GM12878 (cell line): ENCODE measurements around the gene MATN3. TPM values are rescaled to one million over a fixed set of nuclear protein-coding genes. Genes with fewer than 3 reads are reported as not detected.

Source experiments
- ATAC-seq: fragments of 200-7000 bp; cut with Tn5 transposase; 3 replicates; pipeline ENCODE4 v1.9.1; 2020; ENCODE audit warnings: mild to moderate bottlenecking, moderate library complexity
- BruUV-seq: library from RNA; stranded (reverse); fragments of 400-500 nt; replicated peaks from 2 replicates; lab custom pipeline; 2021; lab: Mats Ljungman, UMichigan
- CTCF ChIA-PET: fragments of 300-600 bp; sonication (Branson Sonifier 250); formaldehyde crosslinking; extraction: SDS; loops from one replicate; lab custom pipeline; 2021; ENCODE audit warnings: inconsistent platforms; lab: Yijun Ruan, JAX
- POLR2A ChIA-PET: fragments of 350-600 bp; formaldehyde crosslinking; extraction: SDS; loops from one replicate; lab custom pipeline; 2021; ENCODE audit warnings: inconsistent platforms; lab: Charles Lee
- RAD21 ChIA-PET: fragments of 300-600 bp; sonication (Branson Sonifier 250); formaldehyde crosslinking; loops from one replicate; lab custom pipeline; 2023; ENCODE audit warnings: antibody characterized with exemption; ENCODE audit not compliant: unreplicated experiment; lab: Charles Lee
- SMC1A ChIA-PET: fragments of 300-600 bp; sonication (Branson Sonifier 250); formaldehyde crosslinking; loops from one replicate; lab custom pipeline; 2023; ENCODE audit not compliant: unreplicated experiment, uncharacterized antibody; lab: Charles Lee
- DNase-seq: peaks from one replicate; pipeline ENCODE4 v3.0.0-alpha.2; 2011; ENCODE audit warnings: low read depth, low spot score
- FAIRE-seq: peaks from 3 replicates; lab custom pipeline; 2011; peaks lifted over from hg19 to GRCh38; lab: Jason Lieb, UNC
- H2AFZ ChIP-seq: 2 replicates; pipeline ENCODE4 v1.6.0; 2011; ENCODE audit warnings: low read depth, low read length, control low read depth; ENCODE audit not compliant: control insufficient read depth
- H3K27ac ChIP-seq: 2 replicates; pipeline ENCODE4 v1.5.1; 2011; ENCODE audit warnings: control low read depth; ENCODE audit not compliant: control insufficient read depth, insufficient read depth
- H3K27me3 ChIP-seq, 2 experiments: replicated peaks in 1 of 2; 2 replicates each; pipeline versions ENCODE4 v1.6.0 to v1.6.1; 2011; ENCODE audit warnings: low read length in 1 of 2; ENCODE audit not compliant: control insufficient read depth in 2 of 2, insufficient read depth in 2 of 2
- H3K36me3 ChIP-seq, 2 experiments: 2 replicates each; pipeline ENCODE4 v1.5.1; 2011; ENCODE audit warnings: low read length in 1 of 2; ENCODE audit not compliant: control insufficient read depth in 2 of 2, insufficient read depth in 2 of 2
- H3K4me1 ChIP-seq: 2 replicates; pipeline ENCODE4 v1.6.1; 2011; ENCODE audit warnings: mild to moderate bottlenecking, low read length, moderate library complexity, mixed read lengths; ENCODE audit not compliant: control insufficient read depth, insufficient read depth
- H3K4me2 ChIP-seq: 2 replicates; pipeline ENCODE4 v1.6.0; 2011; ENCODE audit warnings: control low read depth; ENCODE audit not compliant: control insufficient read depth, insufficient read depth
- H3K4me3 ChIP-seq: fragments of 200-600 bp; sonication (generic); 2 replicates; pipeline ENCODE4 v1.5.1; 2016
- H3K79me2 ChIP-seq: 2 replicates; pipeline ENCODE4 v1.6.0; 2011; ENCODE audit warnings: low read length; ENCODE audit not compliant: control insufficient read depth, insufficient read depth
- H3K9ac ChIP-seq: 2 replicates; pipeline ENCODE4 v1.8.0; 2011; ENCODE audit warnings: low read length, control low read depth, mixed read lengths; ENCODE audit not compliant: control insufficient read depth, insufficient read depth
- H3K9me3 ChIP-seq: replicated peaks from 3 replicates; pipeline ENCODE4 v1.5.1; 2011; ENCODE audit warnings: mild to moderate bottlenecking, low read length; ENCODE audit not compliant: control insufficient read depth, insufficient read depth
- H4K20me1 ChIP-seq: 2 replicates; pipeline ENCODE4 v1.6.0; 2011; ENCODE audit not compliant: control insufficient read depth, insufficient read depth
- BMI1 ChIP-seq: fragments of 450-650 bp; IDR thresholded peaks from 2 replicates; pipeline ENCODE4 v1.6.1; 2016; ENCODE audit warnings: mild to moderate bottlenecking, moderate library complexity, borderline replicate concordance
- FOXM1 ChIP-seq: IDR thresholded peaks from 2 replicates; pipeline ENCODE4 v1.6.1; 2012; ENCODE audit warnings: low read depth, mild to moderate bottlenecking, inconsistent platforms, low read length, moderate library complexity
- HDAC2 ChIP-seq: fragments of 200-600 bp; sonication (generic); IDR thresholded peaks from 2 replicates; pipeline ENCODE4 v1.6.1; 2017
- HDAC6 ChIP-seq: fragments of 200-600 bp; sonication (generic); IDR thresholded peaks from one replicate; pipeline ENCODE4 v1.8.0; 2017; ENCODE audit warnings: antibody characterized with exemption; ENCODE audit not compliant: unreplicated experiment
- IKZF2 ChIP-seq, 2 experiments: fragments of 450-650 bp; IDR thresholded peaks; 2 replicates each; pipeline ENCODE4 v1.6.1; 2017; ENCODE audit warnings: mild to moderate bottlenecking in 2 of 2, moderate library complexity in 2 of 2
- NFYA ChIP-seq: IDR thresholded peaks from 2 replicates; pipeline ENCODE4 v1.6.1; 2011; ENCODE audit warnings: low read depth, mild to moderate bottlenecking, low read length, improper control_type of control experiment, borderline replicate concordance
- NR2C2 ChIP-seq: IDR thresholded peaks from 2 replicates; pipeline ENCODE4 v1.6.1; 2011; ENCODE audit warnings: borderline replicate concordance, low read depth; ENCODE audit not compliant: control insufficient read depth, insufficient read length
- POLR2AphosphoS2 ChIP-seq: IDR thresholded peaks from 2 replicates; pipeline ENCODE4 v1.6.1; 2011; ENCODE audit warnings: low read depth, mild to moderate bottlenecking, low read length, improper control_type of control experiment, moderate library complexity
- SMAD5 ChIP-seq: IDR thresholded peaks from 2 replicates; pipeline ENCODE4 v1.6.1; 2016; ENCODE audit warnings: antibody characterized with exemption, low read depth
- SUPT20H ChIP-seq: IDR thresholded peaks from 2 replicates; pipeline ENCODE4 v1.6.1; 2011; ENCODE audit warnings: low read depth, mild to moderate bottlenecking, low read length, moderate library complexity, borderline replicate concordance; ENCODE audit not compliant: control insufficient read depth
- TAF1 ChIP-seq: IDR thresholded peaks from 2 replicates; pipeline ENCODE4 v1.6.1; 2011; ENCODE audit warnings: mild to moderate bottlenecking, low read depth, low read length, borderline replicate concordance
- YY1 ChIP-seq: IDR thresholded peaks from 2 replicates; pipeline ENCODE4 v1.6.1; 2011; ENCODE audit warnings: low read depth, mild to moderate bottlenecking, low read length
- ZNF622 ChIP-seq: fragments of 450-650 bp; IDR thresholded peaks from 2 replicates; pipeline ENCODE4 v1.6.1; 2017; ENCODE audit warnings: mild to moderate bottlenecking, inconsistent platforms
- WGBS: methylation state at CpG from one replicate; pipeline ENCODE4 v1.1.6; 2016; ENCODE audit warnings: low lambda C conversion rate; ENCODE audit not compliant: insufficient replicate concordance, insufficient coverage; ENCODE audit errors: missing lambda C conversion rate; 5-methylcytosine and 5-hydroxymethylcytosine counted together
- in situ Hi-C: fragments of 300-500 bp; cut with MboI; formaldehyde crosslinking; loops from 9 replicates; pipeline ENCODE4 v1.14.3; 2018; ENCODE audit warnings: mixed read lengths
- intact Hi-C: fragments of 100-400 bp; cut with micrococcal nuclease; formaldehyde crosslinking; loops from one replicate; pipeline ENCODE4 v1.14.2; 2022; ENCODE audit not compliant: unreplicated experiment
- polyA plus RNA-seq, 11 experiments: library from polyadenylated mRNA; depleted of rRNA in 4 of 11; unstranded in 6 of 11; stranded (reverse) in 5 of 11; fragments of >200 nt; fragmentation: Nextera tagmentation in 4 of 11; fragmentation: Illumina TruSeq in 1 of 11; extraction: Ambion mirVana in 4 of 11; extraction: Trizol in 1 of 11; gene quantifications; 1 replicate in 1 of 11; 2 replicates in 10 of 11; pipeline versions ENCODE4 v1.2.1 to v1.2.3, GENCODE V29; 2011 to 2016; ENCODE audit warnings: inconsistent platforms in 2 of 11, missing spikeins in 2 of 11, low read depth in 1 of 11
- total RNA-seq, 4 experiments: library from RNA; depleted of rRNA in 3 of 4; stranded (reverse); fragments of >200 nt in 3 of 4; fragmentation: Illumina TruSeq in 1 of 4; extraction: Trizol in 1 of 4; gene quantifications; 2 replicates each; pipeline versions ENCODE4 v1.2.1 to v1.2.3, GENCODE V29; 2013 to 2021
- TF ChIP-seq, protein P1 (sequence below): fragments of 450-650 bp; IDR thresholded peaks from 2 replicates; pipeline ENCODE4 v1.6.1; 2018; ENCODE audit warnings: mild to moderate bottlenecking, low read depth, moderate library complexity; ENCODE audit not compliant: partially characterized antibody

MATN3 gene
- total and polyA plus RNA-seq, 10 of the 15 experiments (the other 5 are each of a cell fraction or from before 2014, with no cell fraction given) = 0.09 TPM; not detected in 9

DNA sequence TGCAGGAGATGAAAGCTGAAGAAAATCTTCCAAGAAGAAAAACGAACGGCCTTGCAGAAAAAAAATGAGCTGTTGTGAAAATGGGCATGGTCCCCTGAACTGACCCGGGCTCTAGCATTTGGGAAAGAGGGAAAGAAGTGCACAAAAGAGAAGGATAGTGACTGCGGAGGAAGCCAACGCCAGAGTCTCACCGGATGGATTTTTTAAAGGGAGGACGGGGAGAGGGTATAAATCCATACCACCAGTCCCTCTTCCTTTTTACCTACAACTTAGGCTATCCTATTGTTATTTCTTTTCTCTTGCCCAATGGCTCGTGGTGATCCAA, 23.2 kb downstream of the MATN3 start (continued):
- TF ChIP-seq, protein P1, sequence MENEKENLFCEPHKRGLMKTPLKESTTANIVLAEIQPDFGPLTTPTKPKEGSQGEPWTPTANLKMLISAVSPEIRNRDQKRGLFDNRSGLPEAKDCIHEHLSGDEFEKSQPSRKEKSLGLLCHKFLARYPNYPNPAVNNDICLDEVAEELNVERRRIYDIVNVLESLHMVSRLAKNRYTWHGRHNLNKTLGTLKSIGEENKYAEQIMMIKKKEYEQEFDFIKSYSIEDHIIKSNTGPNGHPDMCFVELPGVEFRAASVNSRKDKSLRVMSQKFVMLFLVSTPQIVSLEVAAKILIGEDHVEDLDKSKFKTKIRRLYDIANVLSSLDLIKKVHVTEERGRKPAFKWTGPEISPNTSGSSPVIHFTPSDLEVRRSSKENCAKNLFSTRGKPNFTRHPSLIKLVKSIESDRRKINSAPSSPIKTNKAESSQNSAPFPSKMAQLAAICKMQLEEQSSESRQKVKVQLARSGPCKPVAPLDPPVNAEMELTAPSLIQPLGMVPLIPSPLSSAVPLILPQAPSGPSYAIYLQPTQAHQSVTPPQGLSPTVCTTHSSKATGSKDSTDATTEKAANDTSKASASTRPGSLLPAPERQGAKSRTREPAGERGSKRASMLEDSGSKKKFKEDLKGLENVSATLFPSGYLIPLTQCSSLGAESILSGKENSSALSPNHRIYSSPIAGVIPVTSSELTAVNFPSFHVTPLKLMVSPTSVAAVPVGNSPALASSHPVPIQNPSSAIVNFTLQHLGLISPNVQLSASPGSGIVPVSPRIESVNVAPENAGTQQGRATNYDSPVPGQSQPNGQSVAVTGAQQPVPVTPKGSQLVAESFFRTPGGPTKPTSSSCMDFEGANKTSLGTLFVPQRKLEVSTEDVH = no peak
- TF ChIP-seq SMAD5 (no peak), BMI1 (no peak), NFYA (no peak), YY1 (no peak), SUPT20H (no peak), IKZF2 (IDR thresholded peaks at IDR 0.05) (no peak), NR2C2 (no peak), HDAC2 (no peak)

DNA sequence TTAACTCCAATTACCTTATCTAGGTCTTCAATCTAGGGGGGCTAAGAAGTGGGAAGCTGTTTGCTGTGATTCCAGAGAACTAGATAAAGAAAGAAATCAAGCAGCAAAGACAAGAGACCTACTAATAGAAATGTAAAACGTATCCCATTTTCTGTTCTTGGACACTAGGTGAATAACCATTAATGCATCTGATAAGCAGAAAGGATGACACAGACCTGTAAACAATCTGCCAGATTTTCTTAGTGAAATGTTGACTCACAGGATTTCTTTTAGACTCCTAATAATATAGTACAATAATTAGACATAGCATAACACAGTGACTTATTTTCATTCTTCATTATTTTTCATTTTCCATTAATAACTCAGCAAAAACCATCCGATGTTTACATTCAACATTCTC, 23.9 kb downstream of the MATN3 start:
- ChIA-PET POLR2A (interaction anchor here (1.0 to 1.2 kb wide), 2 partner anchors 56 to 89 kb away, joined by 3 read pairs; no protein-coding TSS in a partner anchor), RAD21 (interaction anchor here (0.8 to 2.0 kb wide), 7 partner anchors 20 to 338 kb away, joined by 3 to 5 read pairs (median 3); partner anchors contain the start of gene LAPTM4A), SMC1A (interaction anchor here (0.6 to 2.8 kb wide), 9 partner anchors 9 to 95 kb away, joined by 3 to 19 read pairs (median 6); partner anchors contain the start of genes LAPTM4A and MATN3), CTCF (interaction anchor here (1.0 to 3.2 kb wide), 11 partner anchors 18 to 349 kb away, joined by 3 to 14 read pairs (median 3); partner anchors contain the start of genes MATN3 and SDC1)
- H3K4me3 ChIP-seq = peak overlapping the region; percentile 95; the same call in 1 of the 2 replicates
- no peak overlapping the region for H2AFZ ChIP-seq
- H3K79me2 ChIP-seq = no peaks in the 10 kb centered on the region
- H3K27me3 ChIP-seq = no peaks in the 10 kb centered on the region
- intact Hi-C loops = loop anchor here (2.0 kb wide), 1 partner anchor 88 kb away; the partner anchor contains the start of gene TTC32
- H3K4me1 ChIP-seq = peaks cover 6% of the 10 kb centered on the region; the same call in 1 of the 2 replicates
- H4K20me1 ChIP-seq = no peaks in the 10 kb centered on the region
- H3K4me2 ChIP-seq = peak overlapping the region; percentile 93
- H3K9ac ChIP-seq = no peak overlapping the region
- in situ Hi-C loops = no loop called here
- H3K9me3 ChIP-seq = no peaks in the 10 kb centered on the region
- WGBS = 76% methylated on average over 2 of the region's 2 CpGs
- DNase-seq (no peak), FAIRE-seq (no peak), ATAC-seq (no peak)
- H3K36me3 ChIP-seq = no peaks in the 10 kb centered on the region
- no peak overlapping the region for H3K27ac ChIP-seq
- TF ChIP-seq HDAC6 (no peak), HDAC2 (no peak), FOXM1 (no peak), ZNF622 (no peak), TAF1 (no peak), POLR2AphosphoS2 (no peak)
- BruUV-seq = TSS peak; percentile 57
